Upper lobe of right lung (tissue), 1 donor: ENCODE data around the gene OPTN. TPM values are rescaled to one million over a fixed set of nuclear protein-coding genes. Genes with fewer than 3 reads are reported as not detected.

Experiments
- ATAC-seq: fragments of 200-7000 bp; cut with Tn5 transposase; one replicate; pipeline ENCODE4 v1.9.1; 2020; ENCODE audit warnings: mild to moderate bottlenecking, moderate library complexity
- DNase-seq: peaks from one replicate; pipeline ENCODE4 v3.0.0-alpha.2; 2020
- H3K27ac ChIP-seq: fragments of 200-600 bp; one replicate; pipeline ENCODE4 v1.8.0; 2022
- H3K27me3 ChIP-seq: fragments of 200-600 bp; one replicate; pipeline ENCODE4 v1.8.0; 2022; ENCODE audit warnings: mild to moderate bottlenecking
- H3K36me3 ChIP-seq: fragments of 200-600 bp; one replicate; pipeline ENCODE4 v1.8.0; 2022
- H3K4me1 ChIP-seq: fragments of 200-600 bp; one replicate; pipeline ENCODE4 v1.8.0; 2022
- H3K4me3 ChIP-seq: fragments of 200-600 bp; one replicate; pipeline ENCODE4 v1.8.0; 2022; ENCODE audit warnings: mild to moderate bottlenecking
- H3K9me3 ChIP-seq: fragments of 200-600 bp; one replicate; pipeline ENCODE4 v1.8.0; 2022
- intact Hi-C: fragments of 100-400 bp; cut with DNase I; formaldehyde crosslinking; loops from one replicate; pipeline ENCODE4 v1.11.0; 2022
- total RNA-seq: library from RNA; stranded (reverse); fragmentation: NEBNext Ultra II Directional; extraction: Animal tissue kit (Norgen Biotek cat#: 25700); gene quantifications from one replicate; pipeline ENCODE4 v1.2.1, GENCODE V29; 2021
- TF ChIP-seq, protein P1 (sequence below): fragments of 200-600 bp; IDR thresholded peaks from one replicate; pipeline ENCODE4 v1.8.0; 2022; ENCODE audit warnings: antibody characterized with exemption
- donor health status: DM: no; HTN: yes; CAD: no; lungs with severe emphysema.

Gene OPTN
- total RNA-seq, 1 donor from 2014 or later = 61.5 TPM

DNA sequence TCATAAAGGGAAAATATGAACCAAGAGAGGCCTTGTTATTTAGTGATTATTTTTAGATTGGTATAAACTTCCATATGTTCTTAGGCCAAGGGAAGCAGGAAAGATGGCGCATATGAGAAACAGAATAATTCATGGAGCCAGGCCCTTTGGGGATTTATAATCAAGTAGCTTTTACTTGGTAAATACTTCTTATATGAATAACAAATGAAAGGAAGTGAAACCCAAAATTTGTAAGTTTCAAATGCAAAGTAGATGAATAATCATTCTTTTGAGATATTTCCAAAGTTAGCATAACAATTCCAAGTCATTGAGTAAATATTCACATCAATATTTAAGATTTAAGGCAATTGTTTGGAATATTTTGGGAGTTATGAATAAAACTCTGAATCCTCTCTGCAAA is 13.9 kb upstream of the OPTN start:
- Histone ChIP-seq H3K9me3 (peaks cover 19% of the 10 kb centered on the region), H3K27ac (no peak overlapping the region), H3K4me1 (no peaks in the 10 kb centered on the region), H3K4me3 (no peak overlapping the region), H3K27me3 (no peaks in the 10 kb centered on the region), H3K36me3 (no peaks in the 10 kb centered on the region)
- DNase-seq (no peak), ATAC-seq (no peak)
- TF ChIP-seq, protein P1, sequence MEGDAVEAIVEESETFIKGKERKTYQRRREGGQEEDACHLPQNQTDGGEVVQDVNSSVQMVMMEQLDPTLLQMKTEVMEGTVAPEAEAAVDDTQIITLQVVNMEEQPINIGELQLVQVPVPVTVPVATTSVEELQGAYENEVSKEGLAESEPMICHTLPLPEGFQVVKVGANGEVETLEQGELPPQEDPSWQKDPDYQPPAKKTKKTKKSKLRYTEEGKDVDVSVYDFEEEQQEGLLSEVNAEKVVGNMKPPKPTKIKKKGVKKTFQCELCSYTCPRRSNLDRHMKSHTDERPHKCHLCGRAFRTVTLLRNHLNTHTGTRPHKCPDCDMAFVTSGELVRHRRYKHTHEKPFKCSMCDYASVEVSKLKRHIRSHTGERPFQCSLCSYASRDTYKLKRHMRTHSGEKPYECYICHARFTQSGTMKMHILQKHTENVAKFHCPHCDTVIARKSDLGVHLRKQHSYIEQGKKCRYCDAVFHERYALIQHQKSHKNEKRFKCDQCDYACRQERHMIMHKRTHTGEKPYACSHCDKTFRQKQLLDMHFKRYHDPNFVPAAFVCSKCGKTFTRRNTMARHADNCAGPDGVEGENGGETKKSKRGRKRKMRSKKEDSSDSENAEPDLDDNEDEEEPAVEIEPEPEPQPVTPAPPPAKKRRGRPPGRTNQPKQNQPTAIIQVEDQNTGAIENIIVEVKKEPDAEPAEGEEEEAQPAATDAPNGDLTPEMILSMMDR = no peak
- intact Hi-C loops = no loop called here

DNA sequence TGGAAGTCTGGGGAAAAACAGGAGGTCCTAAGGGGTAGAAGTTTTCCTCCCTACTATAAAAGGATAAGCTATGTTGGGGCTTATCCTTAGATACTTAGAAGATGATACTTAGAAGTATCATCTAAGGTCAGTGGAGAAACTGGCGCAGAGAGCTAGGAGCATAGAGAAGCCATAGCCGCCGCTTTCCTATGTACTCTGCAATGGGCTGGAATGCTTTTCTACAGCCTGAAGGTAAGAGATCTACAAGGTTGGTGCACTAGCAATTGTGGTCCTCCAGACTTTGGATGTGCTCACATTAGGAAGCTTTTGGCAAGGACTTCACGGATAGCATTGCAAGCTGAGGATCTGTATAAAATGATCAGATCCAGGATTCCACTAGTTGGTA is 12.4 kb upstream of the OPTN start:
- no peak for DNase-seq
- no peak overlapping the region for H3K27ac ChIP-seq
- intact Hi-C loops = no loop called here

DNA sequence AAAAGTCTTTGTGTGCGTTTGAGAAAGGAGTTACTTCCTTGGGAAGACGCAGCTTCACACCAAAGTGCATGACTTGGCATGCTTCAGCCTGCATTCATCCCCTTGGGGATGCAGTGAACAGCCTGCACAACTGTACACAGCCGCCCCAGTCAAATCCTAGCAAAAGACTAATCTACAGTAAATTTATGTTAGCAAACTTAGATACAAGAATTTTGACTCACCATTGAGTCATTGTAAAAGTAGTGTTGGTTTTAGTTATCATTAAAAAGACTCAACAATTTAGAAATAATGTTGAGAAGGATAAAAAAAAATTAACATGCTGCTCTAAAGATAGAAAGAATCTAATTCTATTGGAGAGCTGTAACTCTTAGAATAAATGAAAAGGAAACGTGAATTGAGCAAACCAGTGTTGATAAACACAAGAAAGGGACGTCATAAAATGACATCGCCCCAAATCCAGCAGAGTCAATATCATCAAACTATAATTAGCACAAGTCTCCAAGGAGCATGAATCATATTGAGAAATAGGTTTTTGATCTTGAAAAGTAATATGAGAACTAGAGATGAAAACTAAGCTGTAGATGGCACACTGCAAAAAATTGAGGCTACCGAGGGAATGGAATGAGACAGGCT is 11.9 kb upstream of the OPTN start:
- intact Hi-C loops = no loop called here
- H3K27ac ChIP-seq = no peak overlapping the region
- no peak for ATAC-seq

More for the DNA sequence above, 12.4 kb upstream of the OPTN start:
- H3K4me3 ChIP-seq = no peak overlapping the region
- no peak for ATAC-seq
- no peaks in the 10 kb centered on the region for H3K36me3 ChIP-seq
- no peaks in the 10 kb centered on the region for H3K4me1 ChIP-seq
- TF ChIP-seq, protein P1 = no peak
- peaks cover 19% of the 10 kb centered on the region for H3K9me3 ChIP-seq
- H3K27me3 ChIP-seq = no peaks in the 10 kb centered on the region

DNA sequence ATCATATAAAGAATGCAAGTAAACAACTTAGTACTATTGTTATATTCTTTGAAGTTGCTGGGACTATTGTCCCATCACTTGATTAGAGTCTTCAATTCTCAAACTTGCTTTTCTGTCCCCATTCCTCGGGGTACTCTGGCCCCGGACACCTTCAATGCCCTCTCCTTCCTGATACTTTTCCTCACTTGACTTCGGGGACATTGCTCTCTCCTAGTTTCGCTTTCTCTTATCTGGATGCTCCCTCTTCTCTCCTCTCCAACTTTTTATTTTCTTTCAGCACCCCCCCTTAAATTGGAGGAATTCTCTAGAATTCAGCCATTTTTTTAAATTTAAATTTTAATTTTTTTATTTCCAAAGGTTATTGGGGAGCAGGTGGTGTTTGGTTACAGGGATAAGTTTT is 10.6 kb upstream of the OPTN start:
- TF ChIP-seq, protein P1 = no peak
- no peaks in the 10 kb centered on the region for H3K36me3 ChIP-seq
- peaks cover 3% of the 10 kb centered on the region for H3K9me3 ChIP-seq
- intact Hi-C loops = no loop called here
- no peak for DNase-seq
- no peaks in the 10 kb centered on the region for H3K27me3 ChIP-seq
- no peak overlapping the region for H3K4me3 ChIP-seq
- no peaks in the 10 kb centered on the region for H3K4me1 ChIP-seq
- ATAC-seq = no peak
- H3K27ac ChIP-seq = no peak overlapping the region

More for the DNA sequence above, 11.9 kb upstream of the OPTN start:
- Histone ChIP-seq H3K27me3 (no peaks in the 10 kb centered on the region), H3K4me1 (no peaks in the 10 kb centered on the region), H3K36me3 (no peaks in the 10 kb centered on the region), H3K9me3 (peaks cover 15% of the 10 kb centered on the region), H3K4me3 (no peak overlapping the region)
- no peak for DNase-seq
- TF ChIP-seq, protein P1 = no peak

DNA sequence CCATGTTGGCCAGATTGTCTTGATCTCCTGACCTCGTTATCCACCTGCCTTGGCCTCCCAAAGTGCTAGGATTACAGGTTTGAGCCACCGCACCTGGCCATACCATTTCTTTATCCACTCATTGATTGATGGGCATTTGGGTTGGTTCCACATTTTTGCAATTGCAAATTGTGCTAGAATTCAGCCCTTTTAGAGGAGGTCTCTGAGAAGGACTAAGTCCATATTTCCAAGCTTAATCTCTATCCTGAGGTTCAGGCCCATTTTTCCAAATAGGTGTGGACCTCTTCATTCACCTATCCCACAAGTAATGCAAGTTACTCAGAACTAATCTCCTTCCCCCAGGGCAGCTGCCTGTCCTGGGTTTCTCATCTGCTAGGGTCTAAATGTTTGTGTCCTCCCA is 9.7 kb upstream of the OPTN start:
- ATAC-seq = no peak
- intact Hi-C loops = no loop called here
- TF ChIP-seq, protein P1 = no peak

DNA sequence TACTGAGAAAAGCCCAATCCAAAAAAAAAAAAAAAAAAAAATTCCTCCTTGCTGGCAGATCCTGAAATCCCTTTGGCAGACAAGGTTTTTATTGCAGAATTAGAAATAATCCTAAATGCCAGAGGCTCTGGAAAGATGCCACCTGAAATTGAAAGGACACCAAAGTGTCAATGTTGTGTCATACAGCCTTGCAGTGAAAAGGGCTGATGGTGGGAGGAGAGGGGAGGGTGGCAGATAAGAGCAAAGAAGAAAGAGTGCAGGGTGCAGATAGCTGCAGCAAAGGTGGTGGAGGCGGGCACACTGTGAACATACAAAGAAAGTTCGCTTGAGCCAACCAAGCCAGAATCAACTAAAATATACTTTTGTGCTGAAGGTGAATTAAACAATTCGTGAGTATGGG is 8.2 kb upstream of the OPTN start:
- intact Hi-C loops = no loop called here
- DNase-seq (no peak), ATAC-seq (no peak)
- no peaks in the 10 kb centered on the region for H3K4me1 ChIP-seq
- no peaks in the 10 kb centered on the region for H3K9me3 ChIP-seq
- no peak overlapping the region for H3K27ac ChIP-seq
- TF ChIP-seq, protein P1 = no peak
- no peaks in the 10 kb centered on the region for H3K27me3 ChIP-seq
- H3K4me3 ChIP-seq = no peak overlapping the region
- no peaks in the 10 kb centered on the region for H3K36me3 ChIP-seq

More for the DNA sequence above, 9.7 kb upstream of the OPTN start:
- DNase-seq = no peak
- Histone ChIP-seq H3K4me1 (no peaks in the 10 kb centered on the region), H3K9me3 (no peaks in the 10 kb centered on the region), H3K4me3 (no peak overlapping the region), H3K27me3 (no peaks in the 10 kb centered on the region), H3K27ac (no peak overlapping the region), H3K36me3 (no peaks in the 10 kb centered on the region)
